ENCODE data around the gene NRCAM. TPM values are rescaled to one million over a fixed set of nuclear protein-coding genes. Genes with fewer than 3 reads are reported as not detected.

NRCAM gene
- total RNA-seq, 1 donor from 2014 or later, result 0.26 TPM

DNA sequence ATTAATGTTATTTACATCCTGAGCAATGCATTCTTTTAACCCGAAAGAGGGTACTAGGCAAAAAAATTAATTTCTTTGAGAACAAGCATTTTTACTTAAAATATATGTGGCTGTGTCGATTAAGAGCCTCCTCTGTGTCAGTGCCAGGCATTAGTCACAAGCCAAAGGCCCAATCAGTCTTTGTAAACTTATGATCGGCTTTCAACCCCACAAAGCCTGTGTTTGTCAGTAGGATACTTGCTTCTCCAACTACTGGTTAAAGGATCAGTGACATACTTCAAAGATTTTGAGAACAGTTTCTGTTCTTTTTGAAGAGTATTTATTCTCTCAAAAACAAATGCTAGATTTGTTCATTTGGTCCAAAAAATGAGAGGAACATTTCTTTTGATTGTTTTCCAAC is 159.3 kb downstream of the NRCAM start:
- Histone ChIP-seq H3K27me3 (ENCODE audit: control insufficient read depth, insufficient read depth, low read length) (no peaks in the 10 kb centered on the region), H3K4me3 (ENCODE audit: low read depth, low read length) (no peak overlapping the region), H3K36me3 (ENCODE audit: control insufficient read depth, insufficient read depth, low read length) (no peaks in the 10 kb centered on the region)
- DNase-seq (ENCODE audit: low read depth) (no peak), FAIRE-seq (no peak)
- TF ChIP-seq, protein P1, sequence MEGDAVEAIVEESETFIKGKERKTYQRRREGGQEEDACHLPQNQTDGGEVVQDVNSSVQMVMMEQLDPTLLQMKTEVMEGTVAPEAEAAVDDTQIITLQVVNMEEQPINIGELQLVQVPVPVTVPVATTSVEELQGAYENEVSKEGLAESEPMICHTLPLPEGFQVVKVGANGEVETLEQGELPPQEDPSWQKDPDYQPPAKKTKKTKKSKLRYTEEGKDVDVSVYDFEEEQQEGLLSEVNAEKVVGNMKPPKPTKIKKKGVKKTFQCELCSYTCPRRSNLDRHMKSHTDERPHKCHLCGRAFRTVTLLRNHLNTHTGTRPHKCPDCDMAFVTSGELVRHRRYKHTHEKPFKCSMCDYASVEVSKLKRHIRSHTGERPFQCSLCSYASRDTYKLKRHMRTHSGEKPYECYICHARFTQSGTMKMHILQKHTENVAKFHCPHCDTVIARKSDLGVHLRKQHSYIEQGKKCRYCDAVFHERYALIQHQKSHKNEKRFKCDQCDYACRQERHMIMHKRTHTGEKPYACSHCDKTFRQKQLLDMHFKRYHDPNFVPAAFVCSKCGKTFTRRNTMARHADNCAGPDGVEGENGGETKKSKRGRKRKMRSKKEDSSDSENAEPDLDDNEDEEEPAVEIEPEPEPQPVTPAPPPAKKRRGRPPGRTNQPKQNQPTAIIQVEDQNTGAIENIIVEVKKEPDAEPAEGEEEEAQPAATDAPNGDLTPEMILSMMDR (IDR thresholded peaks at IDR 0.05; ENCODE audit: insufficient read depth, low read length, severe bottlenecking), result no peak

DNA sequence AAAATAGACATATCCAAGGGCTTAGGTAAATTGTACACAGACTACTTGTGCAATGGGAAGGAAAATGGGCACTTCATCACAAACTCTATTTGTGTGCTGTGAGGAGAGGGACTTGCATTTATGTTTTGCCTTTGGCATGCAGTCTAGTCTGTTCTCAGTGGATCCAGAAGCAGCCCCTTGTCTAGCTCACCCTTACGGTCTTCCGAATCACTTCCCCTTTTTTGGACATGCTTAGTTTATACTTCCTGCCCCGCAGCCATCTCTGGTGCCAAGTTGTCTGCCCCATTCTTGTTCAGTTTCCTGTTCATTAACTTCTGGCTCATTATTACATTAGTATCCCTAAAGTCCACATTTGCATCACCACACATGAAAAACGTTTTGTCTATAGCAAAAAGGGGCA is 161.6 kb downstream of the NRCAM start:
- no peak for DNase-seq (ENCODE audit: low read depth)
- FAIRE-seq, result no peak
- no peaks in the 10 kb centered on the region for H3K36me3 ChIP-seq (ENCODE audit: control insufficient read depth, insufficient read depth, low read length)
- no peaks in the 10 kb centered on the region for H3K27me3 ChIP-seq (ENCODE audit: control insufficient read depth, insufficient read depth, low read length)
- TF ChIP-seq, protein P1 (IDR thresholded peaks at IDR 0.05; ENCODE audit: insufficient read depth, low read length, severe bottlenecking), result no peak
- H3K4me3 ChIP-seq (ENCODE audit: low read depth, low read length), result no peak overlapping the region

DNA sequence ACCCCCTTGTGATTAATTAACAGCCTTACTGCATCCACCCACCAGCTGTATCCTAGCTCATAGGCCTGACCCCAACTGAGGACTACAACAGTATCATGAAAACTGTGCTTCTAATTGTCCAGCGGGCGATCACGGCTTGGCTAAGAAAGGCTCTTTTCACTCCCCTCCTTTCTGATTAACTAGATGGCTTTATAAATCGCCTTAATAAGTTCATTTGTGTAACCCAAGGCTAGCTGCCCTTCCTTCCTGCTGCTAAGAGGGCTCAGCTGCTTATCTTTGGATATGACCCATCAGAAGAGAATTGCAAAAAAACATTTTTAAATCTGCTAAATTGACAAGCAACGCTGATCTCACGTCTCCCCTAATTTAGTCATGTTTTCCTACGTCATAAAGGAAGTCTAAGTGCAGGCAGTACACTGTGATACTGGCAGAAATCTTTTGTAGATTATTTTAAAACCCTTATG is 163.1 kb downstream of the NRCAM start:
- Histone ChIP-seq H3K36me3 (ENCODE audit: control insufficient read depth, insufficient read depth, low read length) (no peaks in the 10 kb centered on the region), H3K27me3 (ENCODE audit: control insufficient read depth, insufficient read depth, low read length) (no peaks in the 10 kb centered on the region), H3K4me3 (ENCODE audit: low read depth, low read length) (no peak overlapping the region)
- DNase-seq (ENCODE audit: low read depth) (no peak), FAIRE-seq (no peak)
- TF ChIP-seq, protein P1 (IDR thresholded peaks at IDR 0.05; ENCODE audit: insufficient read depth, low read length, severe bottlenecking), result no peak

DNA sequence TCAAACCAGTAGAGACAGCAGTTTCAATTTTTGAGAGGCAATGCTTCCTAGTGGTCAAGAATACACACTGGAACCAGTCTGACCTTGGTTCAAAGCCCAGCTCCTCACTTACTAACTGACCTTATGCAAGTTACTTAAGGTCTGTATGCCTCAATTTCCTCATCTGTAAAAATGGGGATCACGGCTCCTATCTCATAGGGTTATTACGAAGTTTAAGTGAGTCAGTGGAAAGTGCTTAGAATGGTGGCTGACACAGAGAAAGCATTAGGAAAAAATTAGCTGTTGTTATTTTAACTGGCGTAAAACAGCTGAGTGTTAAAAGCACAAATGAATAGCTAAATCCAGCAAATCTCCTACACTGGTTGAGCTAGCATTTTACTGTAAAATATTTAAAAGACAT is 163.7 kb downstream of the NRCAM start:
- no peak for FAIRE-seq
- no peak for DNase-seq (ENCODE audit: low read depth)
- Histone ChIP-seq H3K27me3 (ENCODE audit: control insufficient read depth, insufficient read depth, low read length) (no peaks in the 10 kb centered on the region), H3K4me3 (ENCODE audit: low read depth, low read length) (no peak overlapping the region), H3K36me3 (ENCODE audit: control insufficient read depth, insufficient read depth, low read length) (no peaks in the 10 kb centered on the region)
- TF ChIP-seq, protein P1 (IDR thresholded peaks at IDR 0.05; ENCODE audit: insufficient read depth, low read length, severe bottlenecking), result no peak

DNA sequence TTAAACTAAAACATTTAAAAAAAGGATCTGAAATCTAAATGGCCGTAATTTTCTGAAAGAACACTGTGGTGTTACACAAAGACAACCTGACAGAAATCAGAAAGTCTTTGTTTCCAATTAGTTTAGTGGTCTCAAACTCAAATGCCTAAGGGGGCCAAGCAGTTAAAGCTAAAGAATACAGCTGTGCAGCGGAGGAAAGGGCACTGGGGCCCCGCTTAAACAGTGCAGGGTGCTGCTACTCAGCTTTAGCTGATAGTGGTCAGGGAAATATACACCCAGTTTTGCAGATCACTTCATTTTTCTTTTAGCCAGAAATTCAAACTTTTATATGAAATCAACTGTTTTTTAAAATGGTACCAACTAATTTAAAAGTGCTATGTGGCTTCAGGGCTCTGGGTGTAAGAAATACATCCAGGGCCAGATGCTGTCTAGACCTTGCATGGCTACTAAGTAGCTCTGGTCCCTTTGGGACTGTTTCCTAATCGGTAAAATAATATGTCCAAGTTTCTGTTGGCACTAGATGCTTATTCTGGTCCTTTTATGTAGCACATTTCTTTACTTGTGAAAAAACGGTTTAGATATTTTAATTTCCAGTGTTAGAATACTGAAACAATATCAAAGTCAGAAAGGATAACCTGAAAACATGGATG is 164.3 kb downstream of the NRCAM start:
- TF ChIP-seq, protein P1 (IDR thresholded peaks at IDR 0.05; ENCODE audit: insufficient read depth, low read length, severe bottlenecking), result no peak
- H3K27me3 ChIP-seq (ENCODE audit: control insufficient read depth, insufficient read depth, low read length), result no peaks in the 10 kb centered on the region
- no peak for FAIRE-seq
- no peak for DNase-seq (ENCODE audit: low read depth)
- no peak overlapping the region for H3K4me3 ChIP-seq (ENCODE audit: low read depth, low read length)
- no peaks in the 10 kb centered on the region for H3K36me3 ChIP-seq (ENCODE audit: control insufficient read depth, insufficient read depth, low read length)

DNA sequence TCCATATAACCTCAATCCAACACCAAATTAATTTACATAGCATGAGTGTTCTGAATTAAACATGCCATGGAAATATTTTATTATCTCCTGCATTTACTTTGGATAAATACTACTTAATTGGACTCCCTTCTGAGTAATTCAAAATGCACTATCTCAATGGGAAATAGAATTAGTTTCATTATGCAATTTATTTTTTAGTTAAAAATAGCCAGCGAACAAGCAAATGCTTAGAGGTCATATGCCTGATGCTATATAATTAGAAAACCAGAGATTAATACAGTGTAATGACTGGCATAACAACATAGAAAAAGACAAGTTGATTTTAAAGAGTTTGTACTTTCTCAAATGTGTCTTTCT is 165.1 kb downstream of the NRCAM start:
- Histone ChIP-seq H3K4me3 (ENCODE audit: low read depth, low read length) (no peak overlapping the region), H3K36me3 (ENCODE audit: control insufficient read depth, insufficient read depth, low read length) (no peaks in the 10 kb centered on the region), H3K27me3 (ENCODE audit: control insufficient read depth, insufficient read depth, low read length) (no peaks in the 10 kb centered on the region)
- DNase-seq (ENCODE audit: low read depth), result no peak
- FAIRE-seq, result no peak
- TF ChIP-seq, protein P1 (IDR thresholded peaks at IDR 0.05; ENCODE audit: insufficient read depth, low read length, severe bottlenecking), result no peak
